PFSK-1 (cell line): Measurements from ENCODE around the gene CHM.

Source experiments
- FOXP2 ChIP-seq: optimal IDR thresholded peaks from 2 replicates; pipeline ENCODE3; 2011; ENCODE audit warnings: borderline replicate concordance, control low read depth, inconsistent platforms; ENCODE audit not compliant: insufficient read depth; ENCODE audit errors: extremely low read length, extremely low read depth
- TAF1 ChIP-seq: IDR thresholded peaks from 2 replicates; pipeline ENCODE4 v1.6.1; 2012; ENCODE audit warnings: low read length, control low read depth, borderline replicate concordance; ENCODE audit not compliant: insufficient read depth

- TF ChIP-seq FOXP2 (no peak), TAF1 (no peak)
Measured at GRCh38 chrX:85980286-85980685, 67.1 kb downstream of the CHM start.
